G401 (cell line): ENCODE measurements around the gene PPFIA4. TPM values are rescaled to one million over a fixed set of nuclear protein-coding genes. Genes with fewer than 3 reads are reported as not detected.
A peak's percentile ranks its signal among the peaks of the same experiment; 100 is the strongest.
"Not testable (repeated sequence)": the region's sequence is repeated elsewhere in the genome, so short reads cannot be mapped to it uniquely, and the experiment has no call there.

Experiments
- DNase-seq: peaks from one replicate; pipeline ENCODE4 v3.0.0-alpha.2; 2015; ENCODE audit warnings: low spot score
- in situ Hi-C: cut with HindIII; loops from 2 replicates; pipeline ENCODE4 v1.10.0; 2016; ENCODE audit warnings: low sequenced_read_pairs, mixed read lengths
- total RNA-seq: library from RNA; depleted of rRNA; stranded (reverse); fragments of >200 nt; shearing (Covaris generic); gene quantifications from 2 replicates; pipeline ENCODE4 v1.2.3, GENCODE V29; 2014

PPFIA4 gene
- total RNA-seq, 1 experiment from 2014 or later: 2.1 TPM

GRCh38 chr1:203009185-203009584 is 17.1 kb upstream of the PPFIA4 start:
- DNase-seq: no peak
- in situ Hi-C loops: no loop called here

GRCh38 chr1:203011582-203011981 is 14.7 kb upstream of the PPFIA4 start:
- in situ Hi-C loops: no loop called here
- no peak for DNase-seq

- in situ Hi-C loops: no loop called here
- DNase-seq: no peak
These were observed 9.2 kb upstream of the PPFIA4 start for GRCh38 chr1:203017061-203017460.

DNA sequence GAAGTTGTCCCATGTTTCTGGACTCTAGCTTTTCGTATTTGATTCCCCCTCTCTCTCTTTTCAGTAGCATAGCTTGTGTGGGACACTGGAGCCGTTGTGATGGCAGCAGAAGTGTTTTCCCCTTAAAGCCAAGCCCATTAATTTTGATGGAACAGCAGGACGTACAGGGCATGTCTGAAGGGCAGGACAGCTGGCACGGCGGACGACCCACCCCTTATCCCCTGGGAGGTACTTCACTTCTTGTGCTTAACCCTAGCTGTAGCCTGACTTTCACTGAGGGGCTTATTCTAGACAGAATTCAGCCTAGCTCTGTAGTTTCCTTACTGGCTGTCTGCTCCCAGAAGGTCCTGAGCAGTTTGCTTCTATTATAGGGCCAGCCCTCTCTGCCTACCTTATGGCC is 8.6 kb upstream of the PPFIA4 start:
- in situ Hi-C loops: no loop called here
- no peak for DNase-seq

GRCh38 chr1:203022855-203023254 is 3.4 kb upstream of the PPFIA4 start:
- in situ Hi-C loops, DNase-seq: not testable (repeated sequence)

- in situ Hi-C loops: no loop called here
- no peak for DNase-seq
These were observed 633 bp upstream of the PPFIA4 start for GRCh38 chr1:203025686-203026030.

- DNase-seq: no peak
- in situ Hi-C loops: no loop called here
These were observed 674 bp downstream of the PPFIA4 start for GRCh38 chr1:203026666-203027663.

DNA sequence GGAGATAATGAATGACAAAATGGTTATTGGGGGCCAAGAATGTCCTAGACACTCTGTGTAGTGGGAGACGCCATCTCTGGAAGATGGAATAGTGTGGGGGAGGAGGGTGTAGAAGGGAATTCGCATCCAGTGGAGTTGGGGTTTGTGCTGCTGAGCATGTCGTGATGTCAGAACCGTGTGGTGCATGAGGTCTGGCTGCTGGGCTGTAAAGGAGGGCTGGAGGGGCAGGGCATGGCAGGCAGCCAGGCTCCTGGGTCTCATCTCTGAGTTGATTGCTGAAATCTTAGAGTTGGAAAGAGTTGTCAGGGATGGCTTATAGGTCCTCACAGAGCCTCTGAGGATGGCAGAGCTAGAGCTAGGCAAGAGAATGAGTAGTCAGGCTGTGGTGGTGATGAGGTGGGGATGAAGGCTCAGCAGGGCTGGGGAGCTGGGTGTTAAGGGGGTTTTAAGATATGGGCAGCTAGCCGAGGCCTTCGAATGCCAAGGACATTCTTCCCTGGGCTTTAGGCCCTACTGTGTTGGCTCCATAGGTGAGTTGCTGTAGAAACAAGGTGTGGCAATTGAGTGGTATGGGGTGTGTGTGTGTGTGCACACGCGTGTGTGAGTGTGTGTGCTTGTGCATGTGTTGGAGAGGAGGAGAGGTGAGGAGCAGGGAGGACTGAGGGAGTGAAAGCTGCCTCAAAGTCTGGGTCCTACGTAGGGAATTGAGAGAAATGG is 1.9 kb downstream of the PPFIA4 start:
- in situ Hi-C loops: no loop called here
- DNase-seq: peak; percentile 68

DNA sequence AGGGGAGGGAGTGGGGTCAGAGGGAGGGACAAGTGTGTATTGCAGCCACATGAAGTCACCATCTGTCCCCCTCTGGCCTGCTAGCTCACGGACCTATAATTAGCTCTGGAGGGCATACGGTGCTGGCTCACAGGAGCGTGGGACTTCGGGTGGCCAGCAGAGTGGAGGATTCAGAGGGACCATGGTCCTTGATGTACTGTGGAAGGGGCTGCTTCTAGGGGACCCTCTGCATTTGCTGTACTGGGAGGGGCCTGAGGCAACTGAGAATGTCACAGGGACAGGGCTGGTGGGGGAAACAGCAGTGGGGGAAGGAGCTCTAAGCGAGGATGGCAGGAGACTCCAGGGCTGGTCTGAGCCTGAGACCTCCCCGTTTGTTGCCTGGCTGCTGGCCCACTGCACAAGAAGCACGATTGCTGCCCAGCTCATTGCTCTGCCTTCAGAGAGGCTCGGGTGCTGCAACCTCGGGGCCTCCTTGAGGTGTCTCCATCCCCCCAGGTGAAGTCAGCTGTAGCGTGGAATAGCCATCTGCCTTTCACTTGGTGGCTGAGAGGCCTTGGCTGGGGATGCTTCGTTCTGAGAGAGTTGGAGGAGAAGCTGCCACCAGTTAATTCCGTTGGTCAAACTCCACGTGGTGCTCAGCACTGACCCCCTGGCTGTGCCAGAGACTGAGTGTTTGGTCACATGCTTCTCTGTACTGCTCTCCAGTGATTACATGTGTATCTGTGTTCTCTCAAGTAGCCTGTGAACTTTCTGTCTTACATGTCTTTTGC is 2.7 kb downstream of the PPFIA4 start:
- DNase-seq: peak; percentile 96
- in situ Hi-C loops: no loop called here

- no peak for DNase-seq
- in situ Hi-C loops: no loop called here
These were observed 5.2 kb downstream of the PPFIA4 start for GRCh38 chr1:203031467-203031866.

DNA sequence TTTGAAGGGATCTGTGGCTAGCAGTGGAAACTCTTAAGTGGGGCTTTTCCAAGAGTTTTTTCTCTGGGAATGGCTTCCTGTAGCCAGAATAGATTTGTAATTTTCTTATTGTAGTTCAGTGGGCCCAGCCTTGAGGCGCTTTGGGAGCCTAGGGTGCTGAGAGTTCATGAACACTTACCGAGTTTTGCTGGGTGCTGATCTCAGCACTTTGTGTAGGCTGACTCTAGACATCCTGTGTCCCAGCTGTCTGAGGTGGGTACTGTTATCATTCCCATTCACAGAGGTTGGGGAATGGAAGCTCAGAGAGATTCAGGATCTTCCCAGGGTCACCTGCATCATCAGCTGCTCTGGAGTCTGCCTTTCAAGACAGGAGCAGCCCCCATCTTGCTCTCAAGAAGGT is 7.0 kb downstream of the PPFIA4 start:
- no peak for DNase-seq
- in situ Hi-C loops: no loop called here

GRCh38 chr1:203033917-203034316 is 7.6 kb downstream of the PPFIA4 start:
- in situ Hi-C loops: no loop called here
- DNase-seq: no peak

GRCh38 chr1:203034422-203035110 is 8.3 kb downstream of the PPFIA4 start:
- in situ Hi-C loops: no loop called here
- peak; percentile 24 for DNase-seq

GRCh38 chr1:203035111-203036000 is 9.1 kb downstream of the PPFIA4 start:
- in situ Hi-C loops: no loop called here
- DNase-seq: peak; percentile 99

DNA sequence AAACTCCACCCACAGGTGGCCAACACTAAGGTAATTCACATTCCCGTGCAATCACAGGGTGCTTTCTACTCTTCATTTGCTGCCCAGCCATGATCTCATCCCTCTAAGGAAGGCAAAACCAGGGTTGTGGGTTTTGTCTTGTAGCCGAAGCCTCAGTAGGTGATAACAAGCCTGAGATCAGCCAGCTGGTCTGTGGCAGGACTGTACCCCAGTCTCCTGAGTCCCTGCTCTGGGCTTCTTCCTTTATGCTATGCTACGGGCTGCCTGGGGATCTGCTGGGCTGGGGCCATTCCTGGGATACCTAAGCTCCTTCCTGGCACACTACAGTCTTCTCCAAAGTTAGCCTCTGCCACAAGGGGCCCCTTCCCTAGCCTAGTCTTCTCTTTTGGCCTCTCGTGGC is 9.8 kb downstream of the PPFIA4 start:
- no peak for DNase-seq
- in situ Hi-C loops: no loop called here

DNA sequence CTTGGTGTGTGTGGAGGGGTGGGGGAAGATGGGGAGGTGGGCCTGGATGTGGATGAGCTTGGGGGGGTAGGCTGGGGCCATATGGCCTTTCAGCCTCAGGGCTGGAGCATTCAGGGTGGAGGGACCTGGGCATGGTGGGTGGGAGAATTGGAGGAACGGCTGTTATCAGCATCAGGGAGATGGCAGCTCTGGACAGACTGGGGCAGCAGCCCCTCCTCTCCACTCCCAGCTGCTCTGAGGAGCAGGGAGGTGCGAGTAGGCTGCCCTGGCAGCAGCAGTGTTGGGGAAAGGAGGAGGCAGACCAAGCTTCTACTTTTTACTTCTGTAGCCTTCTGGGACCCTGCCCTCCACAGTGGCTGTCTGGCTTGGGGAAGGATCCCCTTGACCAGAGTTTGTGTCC is 10.2 kb downstream of the PPFIA4 start:
- in situ Hi-C loops: no loop called here
- no peak for DNase-seq

DNA sequence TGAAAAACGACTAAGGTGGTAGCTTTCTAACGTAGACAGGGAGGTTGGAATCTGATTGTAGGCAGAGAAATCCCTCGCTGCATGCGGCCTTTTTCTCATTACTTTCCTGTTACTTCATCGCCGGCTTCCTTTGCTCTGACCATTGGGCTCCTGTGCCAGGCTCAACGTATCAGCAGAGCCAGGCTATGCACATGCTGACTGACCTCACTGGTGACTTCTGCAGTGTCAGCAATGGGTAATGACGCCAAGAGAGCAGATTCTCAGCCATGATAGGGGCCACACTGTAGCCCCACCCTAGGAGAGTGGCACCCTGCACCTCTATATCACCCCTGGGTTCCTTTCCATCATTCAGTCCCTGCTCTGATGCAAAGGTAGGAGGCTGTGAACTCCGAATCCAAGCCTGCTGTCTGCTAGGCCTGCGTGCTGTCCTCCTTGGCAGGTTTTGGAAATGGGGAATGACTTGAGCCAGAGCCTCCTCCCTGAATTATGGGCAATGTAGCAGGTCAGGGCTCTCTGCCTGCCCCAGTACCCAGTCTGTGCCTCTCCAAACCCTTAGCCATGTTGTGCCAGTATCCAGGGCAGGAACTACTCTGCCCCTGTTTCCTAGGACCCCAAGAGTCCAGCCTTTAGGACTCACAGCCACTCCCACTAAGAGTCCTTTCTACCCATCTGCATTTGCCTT is 11.4 kb downstream of the PPFIA4 start:
- DNase-seq: peak; percentile 54
- in situ Hi-C loops: no loop called here
